ENCODE results near the gene KCNB1. TPM values are rescaled to one million over a fixed set of nuclear protein-coding genes. Genes with fewer than 3 reads are reported as not detected.

KCNB1 gene
- total RNA-seq, 1 donor from 2014 or later: 0.12 TPM

- intact Hi-C loops (cut with micrococcal nuclease): no loop called here
Observed at GRCh38 chr20:49471397-49471796, 11.1 kb downstream of the KCNB1 start.

- intact Hi-C loops (cut with micrococcal nuclease): no loop called here
Observed at GRCh38 chr20:49470922-49471321, 11.5 kb downstream of the KCNB1 start.

- intact Hi-C loops (cut with micrococcal nuclease): no loop called here
Observed at GRCh38 chr20:49469060-49469459, 13.4 kb downstream of the KCNB1 start.

DNA sequence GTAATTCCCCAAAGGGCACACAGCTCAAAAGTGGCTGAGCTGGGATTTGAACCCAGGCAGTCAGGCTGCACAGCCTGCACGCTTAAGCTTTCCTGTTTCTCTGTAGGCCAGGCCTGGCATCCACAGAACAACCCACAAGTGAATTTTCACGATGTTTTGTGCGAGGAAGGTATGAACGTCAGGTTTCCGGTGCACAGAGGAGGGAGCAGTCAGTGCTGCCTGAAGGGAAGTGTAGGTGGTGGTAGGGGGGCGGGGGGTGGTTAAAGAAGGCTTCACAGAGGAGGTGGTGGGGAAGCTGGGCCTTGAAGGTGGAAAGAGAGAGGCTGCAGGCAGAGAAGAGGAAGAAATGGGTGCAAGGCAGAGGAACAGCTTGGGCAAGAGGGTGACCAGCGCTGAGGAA, 14.1 kb downstream of the KCNB1 start:
- intact Hi-C loops (cut with micrococcal nuclease): no loop called here

DNA sequence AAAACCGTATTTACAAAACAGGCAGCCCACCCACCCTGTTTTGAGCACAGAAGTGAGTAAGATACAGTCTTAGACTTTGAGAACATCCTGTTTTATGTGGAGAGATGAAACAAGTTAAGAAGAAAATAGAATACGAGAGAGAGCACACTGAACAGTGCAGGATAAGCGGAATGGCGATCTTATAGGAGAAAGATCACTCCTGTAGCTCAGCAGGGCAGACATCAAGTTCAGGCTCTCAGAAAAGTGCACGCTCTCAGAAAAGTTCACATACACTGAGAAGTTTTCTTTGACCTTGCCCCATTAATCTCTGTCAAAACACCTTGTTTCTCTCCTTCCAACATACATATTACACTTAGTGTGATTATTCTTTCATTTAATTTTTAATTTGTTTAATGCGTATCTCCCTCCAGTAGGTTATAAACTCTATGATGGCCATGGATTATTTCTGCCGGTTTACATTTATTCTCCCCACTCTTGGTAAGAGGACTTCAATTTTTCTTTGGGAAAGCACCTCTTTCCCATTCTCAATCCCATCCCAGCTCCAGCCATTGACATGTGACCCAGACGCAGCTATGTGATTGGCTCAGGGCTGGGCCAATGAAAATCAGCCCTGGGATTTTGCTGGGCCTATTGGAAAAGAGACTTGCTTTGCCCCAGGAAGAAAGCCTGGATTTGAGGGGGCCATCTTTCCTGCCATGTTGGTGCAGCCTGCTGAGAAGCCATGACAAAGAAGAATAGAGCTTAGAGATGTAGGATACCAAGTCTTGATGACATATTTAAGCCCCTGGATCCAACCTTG, 16.2 kb downstream of the KCNB1 start:
- intact Hi-C loops (cut with micrococcal nuclease): no loop called here

DNA sequence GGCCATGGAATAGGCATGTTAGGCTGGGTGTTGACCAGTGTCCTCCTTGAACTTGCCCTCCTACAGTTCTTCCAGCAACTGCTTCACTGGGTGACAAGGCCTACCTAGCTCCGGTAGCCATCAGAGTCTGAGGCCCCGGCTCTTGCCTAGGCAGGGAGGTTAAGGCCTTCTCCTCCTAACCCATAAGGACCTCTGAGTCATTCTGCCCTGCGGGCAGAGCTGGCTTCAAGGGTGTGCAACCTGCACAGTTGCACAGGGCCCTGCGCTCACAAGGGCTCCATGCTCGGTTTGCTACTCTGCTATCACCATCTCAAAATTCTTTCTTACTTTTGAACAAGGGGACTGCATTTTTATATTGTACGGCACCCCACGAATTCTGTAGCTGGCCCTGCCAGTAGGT, 17.9 kb downstream of the KCNB1 start:
- intact Hi-C loops (cut with micrococcal nuclease): no loop called here

- intact Hi-C loops (cut with micrococcal nuclease): no loop called here
Observed at GRCh38 chr20:49462626-49463025, 19.8 kb downstream of the KCNB1 start.

DNA sequence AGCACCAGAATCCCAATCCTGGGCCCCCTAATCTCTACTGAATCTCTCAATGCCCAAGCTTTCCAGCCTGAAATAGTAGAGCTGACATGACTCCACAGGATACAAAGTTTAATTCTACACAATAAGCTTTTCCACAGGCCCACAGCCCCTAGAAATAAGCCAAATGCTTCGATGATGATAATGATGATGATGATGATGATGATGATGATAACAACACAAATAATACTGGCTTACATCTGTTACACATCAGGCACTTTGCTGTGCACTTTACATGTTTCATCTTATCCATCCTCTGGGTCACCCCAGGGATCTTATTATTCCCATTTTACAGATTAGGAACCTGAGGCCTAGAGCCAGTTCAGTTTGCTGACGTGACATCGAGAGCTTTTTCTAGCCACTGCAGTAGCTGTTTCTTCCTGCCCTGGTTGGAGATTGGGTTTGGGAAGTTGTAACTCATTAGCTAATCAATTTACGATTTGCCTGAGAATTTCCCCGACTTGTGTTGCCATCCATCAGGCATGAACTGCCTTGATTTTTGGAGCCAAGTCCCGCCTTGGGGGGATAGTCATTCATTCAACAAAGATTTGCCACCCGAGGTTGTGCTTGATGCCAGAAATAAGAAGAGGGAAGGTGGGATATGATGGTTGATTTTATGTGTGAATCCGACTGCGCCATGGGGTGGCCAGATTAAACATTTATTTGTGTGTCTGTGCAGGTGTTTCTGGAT, 20.4 kb downstream of the KCNB1 start:
- intact Hi-C loops (cut with micrococcal nuclease): no loop called here

GRCh38 chr20:49460916-49461315, 21.6 kb downstream of the KCNB1 start:
- intact Hi-C loops (cut with micrococcal nuclease): no loop called here

DNA sequence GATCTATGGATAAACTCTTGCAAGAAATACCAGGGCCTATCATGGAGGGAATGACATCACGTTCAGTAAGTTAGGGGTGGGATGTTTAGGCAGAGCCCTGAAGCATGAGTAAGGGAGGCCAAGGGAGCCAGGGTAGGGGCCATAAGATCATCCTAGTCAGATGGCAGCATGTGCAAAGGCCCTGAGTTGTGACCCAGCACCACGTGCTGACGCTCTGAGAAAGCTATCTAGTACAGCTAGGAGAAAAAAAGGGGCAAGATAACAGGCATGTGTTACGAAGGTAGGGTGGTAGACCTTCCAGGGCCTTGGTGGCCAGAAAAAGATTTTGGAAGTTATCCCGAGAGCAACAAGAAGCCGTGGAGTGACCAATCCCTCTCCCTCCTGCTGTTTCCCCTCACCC, 22.3 kb downstream of the KCNB1 start:
- intact Hi-C loops (cut with micrococcal nuclease): no loop called here

DNA sequence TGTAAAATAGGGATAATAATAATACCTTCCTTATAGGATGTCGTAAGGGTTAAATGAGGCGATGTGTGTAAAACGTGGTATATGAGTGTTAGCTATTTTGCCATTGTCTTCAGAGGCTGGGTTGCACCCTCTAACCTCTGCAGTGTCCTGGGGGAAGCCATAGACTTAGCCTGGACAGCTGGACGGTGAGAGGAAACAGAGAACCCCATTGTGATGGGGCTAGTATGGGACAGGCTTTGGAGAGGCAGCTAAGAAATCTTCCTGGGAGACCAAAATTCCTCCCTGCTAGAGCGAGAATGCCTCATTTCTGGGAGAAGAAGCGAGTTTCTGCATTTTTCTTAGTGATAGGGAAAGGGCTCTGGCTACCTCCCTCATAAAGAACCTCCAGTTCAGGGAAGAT, 22.8 kb downstream of the KCNB1 start:
- intact Hi-C loops (cut with micrococcal nuclease): no loop called here

DNA sequence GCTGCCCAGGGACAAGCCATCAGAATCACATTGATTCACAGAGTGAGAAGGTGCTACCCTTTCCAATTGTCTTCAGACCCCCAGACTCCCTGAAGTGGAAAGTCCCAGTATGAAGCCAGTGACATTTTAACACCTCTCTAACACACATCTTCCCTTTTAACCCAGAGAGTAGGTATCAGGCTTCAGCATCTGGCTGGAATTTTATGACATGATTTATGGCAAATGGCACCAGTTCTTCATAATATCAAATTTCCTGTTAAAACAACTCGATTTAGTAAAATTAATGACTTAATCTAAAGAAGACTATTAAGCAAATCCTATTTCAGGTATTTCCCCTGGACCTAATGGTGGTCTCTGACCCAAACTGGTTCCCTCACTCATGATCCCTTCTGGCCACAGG, 25.0 kb downstream of the KCNB1 start:
- intact Hi-C loops (cut with micrococcal nuclease): no loop called here

- intact Hi-C loops (cut with micrococcal nuclease): no loop called here
Observed at GRCh38 chr20:49456646-49457045, 25.8 kb downstream of the KCNB1 start.

DNA sequence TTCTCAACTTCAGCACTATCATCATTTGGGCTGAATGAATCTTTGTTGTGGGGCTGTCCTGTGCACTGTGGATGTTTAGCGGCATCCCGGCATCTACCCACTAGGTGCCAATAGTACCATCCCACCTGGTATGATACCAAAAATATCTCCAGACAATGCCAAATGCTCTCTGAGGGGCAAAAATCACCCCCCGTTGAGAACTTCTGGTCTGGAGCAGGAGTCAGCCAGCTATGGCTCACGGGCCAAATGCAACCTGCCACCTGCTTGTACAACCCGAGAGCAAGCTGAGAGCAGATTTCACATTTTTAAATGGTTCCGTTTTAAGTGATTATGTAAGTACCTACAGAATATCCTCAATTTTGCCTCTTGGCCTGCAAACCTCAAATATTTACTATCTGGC, 26.8 kb downstream of the KCNB1 start:
- intact Hi-C loops (cut with micrococcal nuclease): no loop called here

DNA sequence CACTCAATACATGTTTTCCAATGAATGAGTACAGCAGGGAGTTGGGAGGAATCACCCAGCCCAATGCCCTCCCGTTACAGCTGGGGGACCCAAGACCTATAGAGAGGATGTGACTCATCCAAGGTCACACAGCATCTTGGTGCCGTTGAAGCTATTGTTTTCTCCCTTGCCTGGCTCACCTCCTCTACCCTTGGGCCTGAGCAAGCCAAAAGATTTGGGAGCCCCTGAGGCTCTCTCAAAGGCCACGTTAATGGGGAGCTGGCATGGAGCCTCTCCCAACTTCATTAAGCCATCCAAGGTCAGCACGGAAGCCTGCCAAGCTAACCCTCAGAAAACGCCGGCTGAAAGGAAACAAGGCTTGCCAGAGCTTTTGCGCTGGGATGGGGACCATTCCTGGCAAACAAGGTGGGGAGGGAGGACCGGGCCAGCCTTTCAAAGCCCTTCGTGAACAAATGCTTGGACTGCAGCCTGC, 30.4 kb downstream of the KCNB1 start:
- intact Hi-C loops (cut with micrococcal nuclease): no loop called here

- intact Hi-C loops (cut with micrococcal nuclease): no loop called here
Observed at GRCh38 chr20:49450281-49450721, 32.2 kb downstream of the KCNB1 start.

- intact Hi-C loops (cut with micrococcal nuclease): no loop called here
Observed at GRCh38 chr20:49448917-49449316, 33.6 kb downstream of the KCNB1 start.

DNA sequence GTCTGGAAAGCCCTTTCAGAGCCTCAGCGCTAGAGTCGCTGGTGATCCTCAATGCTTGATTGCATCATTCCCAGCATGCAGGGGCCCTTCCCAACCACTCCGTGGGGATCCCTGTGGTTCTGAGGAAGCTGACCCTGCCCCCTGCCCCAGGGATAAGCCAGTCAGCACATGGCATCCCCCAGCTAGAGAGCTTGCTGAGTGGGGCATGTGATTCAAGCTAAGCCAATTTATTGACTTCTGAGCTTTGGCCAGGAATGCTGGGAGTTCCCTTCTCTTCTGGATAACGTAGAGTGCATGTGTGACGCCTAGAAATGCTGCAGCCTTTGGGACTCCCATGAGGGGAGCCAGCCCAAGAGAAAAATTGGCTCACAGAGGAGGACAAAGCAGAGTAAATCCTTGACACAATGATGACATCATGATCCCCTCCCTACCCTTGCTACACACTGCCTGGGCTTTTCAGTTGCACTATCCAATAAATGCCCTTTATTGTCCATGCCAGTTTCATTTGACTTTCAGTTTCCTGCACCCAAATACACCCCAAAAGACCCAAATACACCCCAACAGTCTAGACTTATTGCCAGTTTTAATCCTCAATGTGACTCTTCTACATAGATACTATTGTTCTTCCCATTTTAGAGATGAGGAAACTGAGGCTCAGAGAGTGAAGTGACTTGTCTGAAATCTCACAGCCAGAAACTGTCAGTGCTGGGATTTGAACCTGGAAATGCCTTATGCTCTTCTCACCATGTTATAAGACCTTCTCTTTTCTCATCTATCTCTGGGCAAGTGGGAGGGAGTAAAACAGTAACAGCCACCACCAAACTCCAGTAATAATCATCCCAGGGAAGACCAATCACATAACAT, 34.3 kb downstream of the KCNB1 start:
- intact Hi-C loops (cut with micrococcal nuclease): no loop called here

GRCh38 chr20:49447364-49447763, 35.1 kb downstream of the KCNB1 start:
- intact Hi-C loops (cut with micrococcal nuclease): no loop called here

GRCh38 chr20:49446808-49447207, 35.7 kb downstream of the KCNB1 start:
- intact Hi-C loops (cut with micrococcal nuclease): no loop called here

DNA sequence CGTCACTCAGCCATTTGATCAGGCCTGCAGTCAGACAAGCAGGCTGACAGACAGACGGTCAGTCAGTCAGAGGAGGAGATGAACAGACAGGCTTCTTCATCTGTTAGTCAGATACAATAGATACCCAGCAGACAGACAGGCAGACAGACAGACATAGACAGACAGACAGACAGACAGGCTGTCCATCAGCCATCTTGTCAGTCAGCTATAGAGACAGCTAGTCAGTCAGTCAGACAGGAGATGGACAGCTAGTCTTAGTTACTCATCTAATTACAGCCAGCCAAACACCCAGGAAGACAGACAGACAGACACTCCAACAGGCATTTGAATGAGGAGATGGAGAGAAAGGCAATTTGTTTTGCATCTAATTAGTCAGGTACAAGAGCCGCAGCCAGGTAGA, 36.4 kb downstream of the KCNB1 start:
- intact Hi-C loops (cut with micrococcal nuclease): no loop called here

DNA sequence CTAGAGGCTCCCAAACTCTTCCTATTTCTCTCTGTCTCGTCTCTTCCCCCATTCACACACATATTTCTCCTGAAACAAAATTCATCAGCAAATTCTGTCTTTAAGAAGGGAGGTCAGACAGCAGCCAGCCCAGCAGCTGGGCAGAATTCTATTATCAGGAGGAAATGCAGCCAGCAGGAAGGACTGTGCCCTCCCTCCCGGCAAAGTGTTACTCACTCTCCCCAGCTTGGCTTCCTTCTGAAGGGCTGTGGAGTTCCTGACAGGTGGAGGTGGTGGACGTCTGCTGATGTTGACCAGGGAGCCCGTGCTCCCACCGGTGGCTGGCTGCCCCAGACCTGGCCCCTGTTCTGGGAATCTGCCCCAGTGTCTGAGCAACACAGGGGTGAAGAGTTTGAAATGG, 37.3 kb downstream of the KCNB1 start:
- intact Hi-C loops (cut with micrococcal nuclease): no loop called here

All from T-helper 1 cell treated with Interleukin-12 subunit alpha and Interleukin-12 subunit beta and Interleukin-4 antibody, amounts not matched to agents 30 ng/mL and 1 ng/mL, for 36 hours (primary cell).